CD14-positive monocyte (primary cell): ENCODE data around the gene MYPN. TPM values are rescaled to one million over a fixed set of nuclear protein-coding genes. Genes with fewer than 3 reads are reported as not detected.

Source experiments
- DNase-seq, 3 donors: peaks; one replicate each; pipeline ENCODE4 v3.0.0-alpha.2; 2011 to 2022
- H2AFZ ChIP-seq: 2 replicates; pipeline ENCODE4 v1.6.0; 2012; ENCODE audit warnings: mild to moderate bottlenecking, low read depth, low read length, inconsistent platforms; ENCODE audit not compliant: insufficient read depth, poor library complexity, severe bottlenecking
- H3K27ac ChIP-seq, 2 donors: 1 replicate in 1 of 2; 2 replicates in 1 of 2; pipeline ENCODE4 v1.5.1; 2012 to 2013; ENCODE audit warnings: low read length in 2 of 2, control low read depth in 1 of 2, inconsistent platforms in 1 of 2, low read depth in 1 of 2, mild to moderate bottlenecking in 1 of 2
- H3K27me3 ChIP-seq, 2 donors: one replicate each; pipeline versions ENCODE4 v1.6.0 to v1.6.1; 2011 to 2013; ENCODE audit warnings: low read length in 2 of 2; ENCODE audit not compliant: control insufficient read depth in 2 of 2, insufficient read depth in 2 of 2
- H3K36me3 ChIP-seq, 2 donors: replicated peaks in 1 of 2; 1 replicate in 1 of 2; 2 replicates in 1 of 2; pipeline versions ENCODE4 v1.5.1 to v1.6.1; 2012 to 2013; ENCODE audit warnings: low read length in 2 of 2, control low read depth in 1 of 2, inconsistent platforms in 1 of 2, mild to moderate bottlenecking in 1 of 2; ENCODE audit not compliant: insufficient read depth in 2 of 2, control insufficient read depth in 1 of 2
- H3K4me1 ChIP-seq, 2 donors: 1 replicate in 1 of 2; 2 replicates in 1 of 2; pipeline versions ENCODE4 v1.5.1 to v1.6.1; 2012 to 2013; ENCODE audit warnings: low read length in 2 of 2, control low read depth in 1 of 2, inconsistent platforms in 1 of 2, mild to moderate bottlenecking in 1 of 2, moderate library complexity in 1 of 2; ENCODE audit not compliant: insufficient read depth in 2 of 2, control insufficient read depth in 1 of 2
- H3K4me2 ChIP-seq: replicated peaks from 2 replicates; pipeline ENCODE3; 2012; ENCODE audit warnings: low read length, moderate library complexity, mild to moderate bottlenecking; ENCODE audit not compliant: poor library complexity, severe bottlenecking; ENCODE audit errors: extremely low read depth
- H3K4me3 ChIP-seq, 3 experiments: fragments of 200-600 bp in 1 of 3; sonication (generic) in 1 of 3; replicated peaks in 1 of 3; 1 replicate in 2 of 3; 2 replicates in 1 of 3; pipeline ENCODE4 v1.5.1; 2011 to 2013; ENCODE audit warnings: low read length in 3 of 3, mild to moderate bottlenecking in 3 of 3, control low read depth in 2 of 3, low read depth in 2 of 3, inconsistent platforms in 1 of 3, moderate library complexity in 1 of 3
- H3K79me2 ChIP-seq: 2 replicates; pipeline ENCODE4 v1.6.0; 2012; ENCODE audit warnings: mild to moderate bottlenecking, control low read depth, inconsistent platforms, low read length, moderate library complexity; ENCODE audit not compliant: insufficient read depth
- H3K9ac ChIP-seq: 2 replicates; pipeline ENCODE4 v1.6.0; 2017; ENCODE audit warnings: low read length, mild to moderate bottlenecking; ENCODE audit not compliant: insufficient read depth, poor library complexity, severe bottlenecking
- H3K9me3 ChIP-seq, 2 donors: replicated peaks in 1 of 2; 1 replicate in 1 of 2; 2 replicates in 1 of 2; pipeline versions ENCODE4 v1.5.1 to v1.6.1; 2012 to 2013; ENCODE audit warnings: low read length in 2 of 2, control low read depth in 1 of 2; ENCODE audit not compliant: control insufficient read depth in 1 of 2, insufficient read depth in 1 of 2
- H4K20me1 ChIP-seq: 2 replicates; pipeline ENCODE4 v1.6.0; 2012; ENCODE audit warnings: mild to moderate bottlenecking, low read length, control low read depth, moderate library complexity; ENCODE audit not compliant: insufficient read depth
- H3K27ac Mint-ChIP-seq, 7 donors: one replicate each; pipeline ENCODE4 v1.8.0; 2020; ENCODE audit warnings: mild to moderate bottlenecking in 7 of 7, mixed read lengths in 7 of 7, moderate library complexity in 6 of 7, inconsistent platforms in 2 of 7
- H3K27me3 Mint-ChIP-seq, 3 donors: one replicate each; pipeline ENCODE4 v1.8.0; 2021 to 2022; ENCODE audit warnings: low read depth in 3 of 3, mild to moderate bottlenecking in 3 of 3, mixed read lengths in 3 of 3, moderate library complexity in 3 of 3, inconsistent platforms in 1 of 3
- H3K36me3 Mint-ChIP-seq, 2 donors: one replicate each; pipeline ENCODE4 v1.8.0; 2020; ENCODE audit warnings: mixed read lengths in 2 of 2, inconsistent platforms in 1 of 2, mild to moderate bottlenecking in 1 of 2
- H3K4me1 Mint-ChIP-seq: one replicate; pipeline ENCODE4 v1.8.0; 2020; ENCODE audit warnings: mild to moderate bottlenecking, mixed read lengths
- H3K4me3 Mint-ChIP-seq, 2 donors: one replicate each; pipeline ENCODE4 v1.8.0; 2020; ENCODE audit warnings: mild to moderate bottlenecking in 2 of 2, mixed read lengths in 2 of 2, moderate library complexity in 1 of 2
- H3K9me3 Mint-ChIP-seq, 7 donors: one replicate each; pipeline ENCODE4 v1.8.0; 2020 to 2022; ENCODE audit warnings: mixed read lengths in 7 of 7, mild to moderate bottlenecking in 6 of 7, moderate library complexity in 6 of 7, inconsistent platforms in 2 of 7
- WGBS: methylation state at CpG from one replicate; pipeline ENCODE4 v1.1.5; 2013; ENCODE audit warnings: missing lambda C conversion rate; ENCODE audit not compliant: insufficient coverage; 5-methylcytosine and 5-hydroxymethylcytosine counted together
- intact Hi-C, 2 donors: fragments of 100-400 bp; cut with micrococcal nuclease; formaldehyde crosslinking; loops; one replicate each; pipeline versions ENCODE4 v1.15.0 to v1.15.1; 2023
- polyA plus RNA-seq, 3 donors: library from polyadenylated mRNA; depleted of rRNA in 1 of 3; unstranded in 2 of 3; stranded (reverse) in 1 of 3; fragments of 300-500 nt in 2 of 3; fragments of >200 nt in 1 of 3; fragmentation: Illumina TruSeq in 2 of 3; gene quantifications; 1 replicate in 2 of 3; 2 replicates in 1 of 3; pipeline ENCODE4 v1.2.3, GENCODE V29; 2012 to 2021
- TF ChIP-seq, protein P1 (sequence below): fragments of 200-600 bp; IDR thresholded peaks from one replicate; pipeline ENCODE4 v1.8.0; 2022; ENCODE audit warnings: antibody characterized with exemption, mild to moderate bottlenecking

The MYPN gene
- polyA plus RNA-seq, 3 donors, result not detected

- no CpG with 5 or more reads among the region's 2 CpGs for WGBS
These were observed 8.2 kb upstream of the MYPN start for GRCh38 chr10:68101066-68101465.

GRCh38 chr10:68103261-68103878 is 5.9 kb upstream of the MYPN start:
- intact Hi-C loops, result no loop called here
- WGBS, result 89% methylated on average over 3 of the region's 4 CpGs
- H3K9ac ChIP-seq, result no peak overlapping the region
- H3K9me3 Mint-ChIP-seq, result no peaks in the 10 kb centered on the region
- no peak overlapping the region for H3K4me2 ChIP-seq
- DNase-seq, result no peak
- peaks cover 2% of the 10 kb centered on the region for H3K4me1 Mint-ChIP-seq
- H3K36me3 ChIP-seq, result no peaks in the 10 kb centered on the region
- peaks cover 0 to 5% (median 3%) of the 10 kb centered on the region in 3 donors for H3K27me3 Mint-ChIP-seq
- no peak overlapping the region for H3K4me3 Mint-ChIP-seq
- H3K4me1 ChIP-seq, result no peaks in the 10 kb centered on the region
- H3K27ac ChIP-seq, result no peak overlapping the region
- H3K27ac Mint-ChIP-seq, result no peak overlapping the region
- H3K79me2 ChIP-seq, result no peaks in the 10 kb centered on the region
- no peak overlapping the region for H2AFZ ChIP-seq
- no peaks in the 10 kb centered on the region for H4K20me1 ChIP-seq
- no peaks in the 10 kb centered on the region for H3K27me3 ChIP-seq
- H3K9me3 ChIP-seq, result no peaks in the 10 kb centered on the region
- no peak overlapping the region for H3K4me3 ChIP-seq
- H3K36me3 Mint-ChIP-seq, result no peaks in the 10 kb centered on the region
- TF ChIP-seq, protein P1, sequence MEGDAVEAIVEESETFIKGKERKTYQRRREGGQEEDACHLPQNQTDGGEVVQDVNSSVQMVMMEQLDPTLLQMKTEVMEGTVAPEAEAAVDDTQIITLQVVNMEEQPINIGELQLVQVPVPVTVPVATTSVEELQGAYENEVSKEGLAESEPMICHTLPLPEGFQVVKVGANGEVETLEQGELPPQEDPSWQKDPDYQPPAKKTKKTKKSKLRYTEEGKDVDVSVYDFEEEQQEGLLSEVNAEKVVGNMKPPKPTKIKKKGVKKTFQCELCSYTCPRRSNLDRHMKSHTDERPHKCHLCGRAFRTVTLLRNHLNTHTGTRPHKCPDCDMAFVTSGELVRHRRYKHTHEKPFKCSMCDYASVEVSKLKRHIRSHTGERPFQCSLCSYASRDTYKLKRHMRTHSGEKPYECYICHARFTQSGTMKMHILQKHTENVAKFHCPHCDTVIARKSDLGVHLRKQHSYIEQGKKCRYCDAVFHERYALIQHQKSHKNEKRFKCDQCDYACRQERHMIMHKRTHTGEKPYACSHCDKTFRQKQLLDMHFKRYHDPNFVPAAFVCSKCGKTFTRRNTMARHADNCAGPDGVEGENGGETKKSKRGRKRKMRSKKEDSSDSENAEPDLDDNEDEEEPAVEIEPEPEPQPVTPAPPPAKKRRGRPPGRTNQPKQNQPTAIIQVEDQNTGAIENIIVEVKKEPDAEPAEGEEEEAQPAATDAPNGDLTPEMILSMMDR, result no peak

More at GRCh38 chr10:68101066-68101465, 8.2 kb upstream of the MYPN start:
- H3K9me3 ChIP-seq, result no peaks in the 10 kb centered on the region
- H4K20me1 ChIP-seq, result no peaks in the 10 kb centered on the region
- H3K27me3 ChIP-seq, result no peaks in the 10 kb centered on the region
- Mint-ChIP-seq H3K27me3 (peaks cover 0 to 5% (median 3%) of the 10 kb centered on the region in 3 donors), H3K36me3 (no peaks in the 10 kb centered on the region), H3K4me3 (no peak overlapping the region), H3K27ac (no peak overlapping the region), H3K9me3 (no peaks in the 10 kb centered on the region), H3K4me1 (peaks cover 2% of the 10 kb centered on the region)
- no peak for DNase-seq
- no peak overlapping the region for H3K4me3 ChIP-seq
- no peaks in the 10 kb centered on the region for H3K36me3 ChIP-seq
- no peaks in the 10 kb centered on the region for H3K4me1 ChIP-seq
- H2AFZ ChIP-seq, result no peak overlapping the region
- no peak overlapping the region for H3K27ac ChIP-seq
- H3K4me2 ChIP-seq, result no peak overlapping the region
- no peak overlapping the region for H3K9ac ChIP-seq
- intact Hi-C loops, result no loop called here
- TF ChIP-seq, protein P1, result no peak
- H3K79me2 ChIP-seq, result no peaks in the 10 kb centered on the region
